WTC11 (cell line): Measurements from ENCODE around the gene SPEF1.

Source experiments
- FOXJ3 ChIP-seq: sonication (generic); formaldehyde crosslinking; IDR thresholded peaks from 2 replicates; pipeline ENCODE4 v1.9.0; 2021; ENCODE audit warnings: missing genetic modification reagents, mild to moderate bottlenecking, borderline replicate concordance
- JUN ChIP-seq: sonication (generic); formaldehyde crosslinking; IDR thresholded peaks from 2 replicates; pipeline ENCODE4 v1.8.0; 2023; ENCODE audit warnings: mild to moderate bottlenecking, missing genetic modification reagents
- ZNF232 ChIP-seq: sonication (generic); formaldehyde crosslinking; IDR thresholded peaks from 2 replicates; pipeline ENCODE4 v1.8.0; 2022; ENCODE audit warnings: mild to moderate bottlenecking, missing genetic modification reagents
- ZNF416 ChIP-seq: fragments of 250-450 bp; sonication (Bioruptor Pico); IDR thresholded peaks from 2 replicates; pipeline ENCODE4 v1.9.0; 2021; ENCODE audit warnings: mild to moderate bottlenecking, inconsistent platforms
- TF ChIP-seq, protein P1 (sequence below): fragments of 200-600 bp; IDR thresholded peaks from 2 replicates; pipeline ENCODE4 v1.8.0; 2022; ENCODE audit warnings: antibody characterized with exemption
- TF ChIP-seq, protein P2 (sequence below): fragments of 250-450 bp; sonication (Bioruptor Pico); IDR thresholded peaks from 2 replicates; pipeline ENCODE4 v1.9.0; 2021; ENCODE audit warnings: moderate library complexity, mild to moderate bottlenecking, inconsistent platforms, borderline replicate concordance
- TF ChIP-seq, protein P3 (sequence below): sonication (generic); formaldehyde crosslinking; conservative IDR thresholded peaks from 2 replicates; pipeline ENCODE4 v1.8.1; 2022; ENCODE audit warnings: mild to moderate bottlenecking, missing genetic modification reagents
- TF ChIP-seq, protein P4 (sequence below): sonication (generic); formaldehyde crosslinking; IDR thresholded peaks from 2 replicates; pipeline ENCODE4 v1.8.0; 2022; ENCODE audit warnings: mild to moderate bottlenecking, missing genetic modification reagents

DNA sequence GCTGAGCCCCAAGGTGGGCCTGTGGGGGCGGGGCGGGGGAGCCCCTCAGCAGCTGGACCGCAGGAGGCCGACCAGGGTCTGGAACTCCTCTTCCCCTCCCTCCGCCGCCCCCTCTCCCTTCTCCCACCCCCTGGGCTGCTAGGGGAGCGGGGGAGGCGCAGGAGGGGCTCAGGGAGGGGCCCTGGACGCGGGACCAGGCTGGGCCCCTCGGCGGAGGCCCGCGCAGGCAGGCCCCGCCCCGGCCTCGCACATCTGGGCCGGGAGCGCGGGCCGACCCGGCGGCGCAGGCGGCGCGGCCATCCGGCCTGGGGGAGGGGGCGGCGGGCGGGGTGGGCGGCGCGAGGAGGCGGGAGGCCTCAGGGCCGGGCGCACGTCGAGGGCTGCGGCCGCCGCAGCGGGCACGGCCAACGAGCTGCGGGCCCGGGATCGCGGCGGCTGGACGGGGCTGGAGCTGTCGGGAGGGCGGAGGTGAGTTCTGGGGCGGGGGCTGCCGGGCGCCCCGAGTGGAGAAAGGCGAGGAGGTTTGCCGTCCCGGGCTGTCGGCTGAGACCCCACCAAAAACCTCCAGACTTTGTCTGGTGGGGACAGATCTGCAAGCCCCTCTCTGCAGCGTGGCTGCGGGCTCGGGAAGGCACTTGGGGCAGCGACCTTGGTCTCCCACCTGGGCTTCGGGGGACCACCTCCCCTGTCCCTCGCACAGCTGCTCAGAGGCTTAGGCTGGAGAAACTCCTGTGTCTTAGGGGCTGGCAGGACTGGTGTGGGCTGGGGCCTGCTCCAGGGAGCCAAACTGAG is 48.7 kb downstream of the SPEF1 start, which contains the start of gene HSPA12B:
- TF ChIP-seq FOXJ3 = no peak
- TF ChIP-seq ZNF232 = no peak
- TF ChIP-seq, protein P1, sequence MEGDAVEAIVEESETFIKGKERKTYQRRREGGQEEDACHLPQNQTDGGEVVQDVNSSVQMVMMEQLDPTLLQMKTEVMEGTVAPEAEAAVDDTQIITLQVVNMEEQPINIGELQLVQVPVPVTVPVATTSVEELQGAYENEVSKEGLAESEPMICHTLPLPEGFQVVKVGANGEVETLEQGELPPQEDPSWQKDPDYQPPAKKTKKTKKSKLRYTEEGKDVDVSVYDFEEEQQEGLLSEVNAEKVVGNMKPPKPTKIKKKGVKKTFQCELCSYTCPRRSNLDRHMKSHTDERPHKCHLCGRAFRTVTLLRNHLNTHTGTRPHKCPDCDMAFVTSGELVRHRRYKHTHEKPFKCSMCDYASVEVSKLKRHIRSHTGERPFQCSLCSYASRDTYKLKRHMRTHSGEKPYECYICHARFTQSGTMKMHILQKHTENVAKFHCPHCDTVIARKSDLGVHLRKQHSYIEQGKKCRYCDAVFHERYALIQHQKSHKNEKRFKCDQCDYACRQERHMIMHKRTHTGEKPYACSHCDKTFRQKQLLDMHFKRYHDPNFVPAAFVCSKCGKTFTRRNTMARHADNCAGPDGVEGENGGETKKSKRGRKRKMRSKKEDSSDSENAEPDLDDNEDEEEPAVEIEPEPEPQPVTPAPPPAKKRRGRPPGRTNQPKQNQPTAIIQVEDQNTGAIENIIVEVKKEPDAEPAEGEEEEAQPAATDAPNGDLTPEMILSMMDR = no peak
- TF ChIP-seq, protein P2, sequence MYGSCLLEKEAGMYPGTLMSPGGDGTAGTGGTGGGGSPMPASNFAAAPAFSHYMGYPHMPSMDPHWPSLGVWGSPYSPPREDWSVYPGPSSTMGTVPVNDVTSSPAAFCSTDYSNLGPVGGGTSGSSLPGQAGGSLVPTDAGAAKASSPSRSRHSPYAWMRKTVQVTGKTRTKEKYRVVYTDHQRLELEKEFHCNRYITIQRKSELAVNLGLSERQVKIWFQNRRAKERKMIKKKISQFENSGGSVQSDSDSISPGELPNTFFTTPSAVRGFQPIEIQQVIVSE (CRISPR knock-in tag) = no peak
- no peak for TF ChIP-seq ZNF416 (CRISPR knock-in tag)
- no peak for TF ChIP-seq JUN (CRISPR knock-in tag)
- TF ChIP-seq, protein P3, sequence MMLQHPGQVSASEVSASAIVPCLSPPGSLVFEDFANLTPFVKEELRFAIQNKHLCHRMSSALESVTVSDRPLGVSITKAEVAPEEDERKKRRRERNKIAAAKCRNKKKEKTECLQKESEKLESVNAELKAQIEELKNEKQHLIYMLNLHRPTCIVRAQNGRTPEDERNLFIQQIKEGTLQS = no peak
- TF ChIP-seq, protein P4, sequence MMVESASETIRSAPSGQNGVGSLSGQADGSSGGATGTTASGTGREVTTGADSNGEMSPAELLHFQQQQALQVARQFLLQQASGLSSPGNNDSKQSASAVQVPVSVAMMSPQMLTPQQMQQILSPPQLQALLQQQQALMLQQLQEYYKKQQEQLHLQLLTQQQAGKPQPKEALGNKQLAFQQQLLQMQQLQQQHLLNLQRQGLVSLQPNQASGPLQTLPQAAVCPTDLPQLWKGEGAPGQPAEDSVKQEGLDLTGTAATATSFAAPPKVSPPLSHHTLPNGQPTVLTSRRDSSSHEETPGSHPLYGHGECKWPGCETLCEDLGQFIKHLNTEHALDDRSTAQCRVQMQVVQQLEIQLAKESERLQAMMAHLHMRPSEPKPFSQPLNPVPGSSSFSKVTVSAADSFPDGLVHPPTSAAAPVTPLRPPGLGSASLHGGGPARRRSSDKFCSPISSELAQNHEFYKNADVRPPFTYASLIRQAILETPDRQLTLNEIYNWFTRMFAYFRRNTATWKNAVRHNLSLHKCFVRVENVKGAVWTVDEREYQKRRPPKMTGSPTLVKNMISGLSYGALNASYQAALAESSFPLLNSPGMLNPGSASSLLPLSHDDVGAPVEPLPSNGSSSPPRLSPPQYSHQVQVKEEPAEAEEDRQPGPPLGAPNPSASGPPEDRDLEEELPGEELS = no peak
